ENCODE results near the gene DERA. TPM values are rescaled to one million over a fixed set of nuclear protein-coding genes. Genes with fewer than 3 reads are reported as not detected.

Gene DERA
- total RNA-seq, 1 experiment from 2014 or later: 40.8 TPM

DNA sequence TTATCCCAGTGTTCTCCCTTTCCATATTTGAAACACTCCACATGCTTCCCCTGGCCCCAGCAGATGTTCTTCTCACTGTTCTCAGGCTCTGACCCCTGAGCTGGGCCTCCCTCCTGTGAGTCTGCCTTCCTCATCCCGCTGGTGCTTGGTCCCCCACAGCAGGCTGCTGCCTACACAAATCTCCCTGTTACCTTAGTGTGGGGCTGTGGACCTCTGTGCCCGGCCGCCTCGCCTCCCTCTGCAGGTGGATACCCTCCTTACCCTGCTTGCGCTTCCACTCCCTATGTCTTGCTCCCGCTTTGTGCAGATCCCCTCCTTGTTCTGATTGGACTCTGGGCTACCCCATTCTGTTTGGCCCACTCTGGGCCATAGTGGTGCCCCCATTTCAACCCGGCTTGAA lies 6.9 kb downstream of the DERA start:
- Mint-ChIP-seq H3K27me3 (ENCODE audit: insufficient read depth, unreplicated experiment) (no peaks in the 10 kb centered on the region), H3K9me3 (ENCODE audit: unreplicated experiment) (no peaks in the 10 kb centered on the region), H3K27ac (ENCODE audit: low read depth, unreplicated experiment) (peak overlapping the region; percentile 21), H3K4me3 (ENCODE audit: unreplicated experiment) (no peak overlapping the region), H3K36me3 (ENCODE audit: insufficient read depth, unreplicated experiment) (peaks cover 6% of the 10 kb centered on the region), H3K4me1 (ENCODE audit: insufficient read depth, unreplicated experiment) (no peaks in the 10 kb centered on the region)
- intact Hi-C loops (cut with micrococcal nuclease): no loop called here
- no peak for DNase-seq (ENCODE audit: unreplicated experiment)
- BruUV-seq (replicated peaks): no TSS peak
- ChIA-PET CTCF (no interaction called here), POLR2A (no interaction called here)
- no peak for TF ChIP-seq CTCF (IDR thresholded peaks at IDR 0.05; ENCODE audit: unreplicated experiment)

GRCh38 chr12:15919418-15919817 lies 8.3 kb downstream of the DERA start:
- Mint-ChIP-seq H3K9me3 (ENCODE audit: unreplicated experiment) (no peaks in the 10 kb centered on the region), H3K36me3 (ENCODE audit: insufficient read depth, unreplicated experiment) (peaks cover 6% of the 10 kb centered on the region), H3K27me3 (ENCODE audit: insufficient read depth, unreplicated experiment) (no peaks in the 10 kb centered on the region), H3K4me1 (ENCODE audit: insufficient read depth, unreplicated experiment) (no peaks in the 10 kb centered on the region), H3K27ac (ENCODE audit: low read depth, unreplicated experiment) (no peak overlapping the region), H3K4me3 (ENCODE audit: unreplicated experiment) (no peak overlapping the region)
- no peak for DNase-seq (ENCODE audit: unreplicated experiment)
- intact Hi-C loops (cut with micrococcal nuclease): no loop called here
- CTCF ChIA-PET: no interaction called here
- BruUV-seq (replicated peaks): no TSS peak
- TF ChIP-seq CTCF (IDR thresholded peaks at IDR 0.05; ENCODE audit: unreplicated experiment): no peak
- POLR2A ChIA-PET: no interaction called here

- H3K27me3 Mint-ChIP-seq (ENCODE audit: insufficient read depth, unreplicated experiment): no peaks in the 10 kb centered on the region
- H3K9me3 Mint-ChIP-seq (ENCODE audit: unreplicated experiment): no peaks in the 10 kb centered on the region
- no TSS peak for BruUV-seq (replicated peaks)
- intact Hi-C loops (cut with micrococcal nuclease): no loop called here
- POLR2A ChIA-PET: interaction anchor here (1.2 kb wide), 1 partner anchor 10 kb away, joined by 3 read pairs; no protein-coding TSS in a partner anchor
- no peak overlapping the region for H3K4me3 Mint-ChIP-seq (ENCODE audit: unreplicated experiment)
- DNase-seq (ENCODE audit: unreplicated experiment): no peak
- no peak for TF ChIP-seq CTCF (IDR thresholded peaks at IDR 0.05; ENCODE audit: unreplicated experiment)
- no peak overlapping the region for H3K27ac Mint-ChIP-seq (ENCODE audit: low read depth, unreplicated experiment)
- no peaks in the 10 kb centered on the region for H3K36me3 Mint-ChIP-seq (ENCODE audit: insufficient read depth, unreplicated experiment)
- CTCF ChIA-PET: no interaction called here
- H3K4me1 Mint-ChIP-seq (ENCODE audit: insufficient read depth, unreplicated experiment): peaks cover 6% of the 10 kb centered on the region
Observed at GRCh38 chr12:15924956-15925355, 13.8 kb downstream of the DERA start.

GRCh38 chr12:15928346-15928745 lies 17.2 kb downstream of the DERA start:
- intact Hi-C loops (cut with micrococcal nuclease): no loop called here
- H3K27me3 Mint-ChIP-seq (ENCODE audit: insufficient read depth, unreplicated experiment): no peaks in the 10 kb centered on the region
- BruUV-seq (replicated peaks): no TSS peak
- no peak for TF ChIP-seq CTCF (IDR thresholded peaks at IDR 0.05; ENCODE audit: unreplicated experiment)
- POLR2A ChIA-PET: interaction anchor here (1.1 to 1.6 kb wide), 3 partner anchors 10 to 17 kb away, joined by 3 to 5 read pairs (median 4); partner anchors contain the start of gene DERA
- peaks cover 15% of the 10 kb centered on the region for H3K4me1 Mint-ChIP-seq (ENCODE audit: insufficient read depth, unreplicated experiment)
- H3K9me3 Mint-ChIP-seq (ENCODE audit: unreplicated experiment): no peaks in the 10 kb centered on the region
- H3K36me3 Mint-ChIP-seq (ENCODE audit: insufficient read depth, unreplicated experiment): peaks cover 5% of the 10 kb centered on the region
- DNase-seq (ENCODE audit: unreplicated experiment): peak; percentile 55
- no peak overlapping the region for H3K27ac Mint-ChIP-seq (ENCODE audit: low read depth, unreplicated experiment)
- no peak overlapping the region for H3K4me3 Mint-ChIP-seq (ENCODE audit: unreplicated experiment)
- CTCF ChIA-PET: interaction anchor here (1.4 kb wide), 1 partner anchor 11 kb away, joined by 3 read pairs; no protein-coding TSS in a partner anchor

Data from MCF 10A (cell line).